ENCODE data around the gene TMEM17.
"Not testable (repeated sequence)": the region's sequence is repeated elsewhere in the genome, so short reads cannot be mapped to it uniquely, and the experiment has no call there.

TMEM17 gene

DNA sequence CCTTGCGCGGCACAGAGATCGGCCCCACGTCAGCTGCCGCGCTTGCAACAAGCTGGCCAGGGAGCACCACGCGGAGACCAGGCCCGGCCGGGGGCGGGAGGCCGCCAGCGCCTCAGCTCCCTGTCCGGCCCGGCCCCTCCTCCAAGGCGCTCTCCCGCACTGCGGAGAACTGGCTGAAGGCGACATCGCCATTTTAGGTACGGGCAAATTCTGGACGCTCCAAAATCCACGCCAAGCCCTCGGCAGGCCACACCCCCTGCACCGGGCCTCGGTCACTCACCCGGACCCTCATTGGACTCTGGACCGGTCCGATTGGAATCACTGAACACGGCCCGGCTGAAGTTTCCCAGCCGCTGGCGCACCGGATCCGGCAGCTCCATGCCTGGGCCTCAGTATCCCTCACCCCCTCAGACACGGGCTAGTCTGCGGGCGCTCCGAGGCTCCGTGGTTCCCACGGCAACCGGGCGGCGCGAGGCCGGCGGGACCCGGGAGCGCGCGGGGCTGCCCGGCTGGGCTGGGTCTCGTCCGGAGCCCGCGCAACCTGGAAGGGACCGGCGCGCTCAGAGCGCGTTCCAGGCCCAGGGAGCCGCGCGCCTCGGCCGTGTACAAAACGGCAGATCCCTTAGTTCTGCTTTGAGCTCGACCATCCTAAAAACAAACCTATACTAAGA, at the start of gene TMEM17:
Gene TMEM17 (minus strand): TSS at position 446 of the 671 bp plus-strand sequence. CDS start 66 bp downstream, at position 380.
- peak; percentile 90 for DNase-seq (ENCODE audit: low spot score)

GRCh38 chr2:62554440-62554839, 48.4 kb upstream of the TMEM17 start:
- DNase-seq (ENCODE audit: low spot score) = no peak

DNA sequence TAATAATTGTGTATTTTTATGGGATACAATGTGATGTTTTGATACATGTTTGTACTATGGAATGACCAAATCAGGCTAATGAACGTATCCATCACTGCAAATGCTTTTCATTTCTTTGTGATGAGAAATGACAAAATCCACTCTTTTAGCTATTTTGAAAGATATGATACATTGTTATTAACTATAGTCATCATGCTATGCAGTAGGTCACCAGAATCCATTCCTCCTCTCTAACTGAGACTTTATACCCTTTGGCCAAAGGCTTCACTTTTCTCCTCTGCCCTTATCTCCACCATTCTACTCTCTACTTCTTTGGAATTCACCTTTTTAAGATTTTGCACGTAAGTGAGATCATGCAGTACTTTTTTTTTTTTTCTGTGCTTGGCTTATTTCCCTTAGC, 44.5 kb upstream of the TMEM17 start:
- DNase-seq (ENCODE audit: low spot score) = no peak

DNA sequence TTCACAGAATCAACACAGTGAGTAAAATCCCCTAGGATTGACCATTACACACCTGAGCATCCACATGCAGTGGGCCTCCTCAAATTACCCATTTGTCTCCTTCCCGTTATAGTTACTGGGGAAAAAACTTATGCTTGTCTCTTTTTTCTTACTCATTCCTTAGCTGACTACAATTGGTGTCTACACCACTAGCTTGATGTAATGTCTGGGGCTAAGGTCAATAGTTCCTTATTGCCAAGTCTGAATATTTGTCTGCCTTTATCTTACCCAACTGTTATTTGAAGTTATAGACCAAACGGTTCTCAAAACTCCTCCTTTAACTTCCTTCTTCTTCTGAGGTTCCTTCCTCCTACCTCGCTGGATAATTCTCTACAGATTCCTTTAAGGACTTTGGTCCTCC, 41.9 kb upstream of the TMEM17 start:
- DNase-seq (ENCODE audit: low spot score) = no peak

- no peak for DNase-seq (ENCODE audit: low spot score)
Observed at GRCh38 chr2:62545261-62545660, 39.3 kb upstream of the TMEM17 start.

GRCh38 chr2:62540408-62541168, 34.6 kb upstream of the TMEM17 start:
- DNase-seq (ENCODE audit: low spot score) = no peak

DNA sequence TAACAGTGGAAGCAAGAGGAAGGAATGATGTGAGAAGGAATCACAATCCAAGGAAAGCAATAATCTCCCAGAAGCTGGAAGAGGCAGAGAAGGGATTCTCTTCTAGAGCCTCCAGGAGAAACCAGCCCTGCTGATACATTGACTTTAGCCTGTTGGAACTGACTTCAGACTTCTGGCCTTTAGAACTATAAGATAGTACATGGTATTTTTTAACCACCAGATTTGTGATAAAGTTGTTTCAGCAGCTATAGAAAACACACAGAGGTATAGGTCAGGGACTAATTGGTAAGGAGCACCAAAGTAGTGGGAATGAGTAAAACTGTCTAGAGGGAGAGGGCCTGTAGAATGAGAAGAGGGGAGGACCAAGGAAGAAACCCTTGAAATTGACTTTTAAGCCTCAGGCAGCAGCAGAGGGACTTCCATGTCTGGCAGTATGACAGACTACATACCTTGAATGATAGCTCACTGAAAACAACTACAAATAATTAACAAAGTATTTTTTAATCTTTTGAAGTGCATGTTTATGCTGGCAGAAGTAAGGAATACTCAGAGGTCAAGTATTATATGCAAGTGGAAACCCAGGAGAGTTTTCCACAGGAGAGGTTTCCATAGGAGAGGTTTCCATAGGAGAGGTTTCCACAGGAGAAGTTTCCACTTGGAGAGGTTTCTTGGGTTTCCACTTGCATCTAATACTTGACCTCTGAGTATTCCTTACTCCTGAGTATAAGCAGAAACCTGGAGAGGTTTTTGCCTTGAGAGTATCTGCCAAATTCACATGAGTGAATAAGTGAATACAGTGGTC, 33.8 kb upstream of the TMEM17 start:
- no peak for DNase-seq (ENCODE audit: low spot score)

DNA sequence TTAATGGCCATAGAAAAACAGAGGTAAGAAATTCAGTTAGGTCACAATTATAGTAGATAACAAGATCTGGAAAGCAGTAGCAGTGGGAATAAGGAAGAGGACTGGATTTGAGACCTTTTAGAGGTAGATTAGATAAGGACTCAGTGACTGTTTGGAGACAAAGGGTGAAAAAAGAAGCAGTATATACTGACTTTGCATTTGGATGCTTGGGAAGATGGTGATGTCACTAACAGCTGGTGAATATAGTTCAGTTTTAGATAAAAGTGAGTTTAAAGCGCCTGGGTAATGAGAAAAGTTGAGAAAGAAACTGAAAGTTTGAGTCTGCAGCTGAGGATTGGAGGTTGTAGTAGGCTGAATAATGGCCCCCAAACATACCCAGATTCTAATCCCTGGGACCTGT, 32.8 kb upstream of the TMEM17 start:
- no peak for DNase-seq (ENCODE audit: low spot score)

GRCh38 chr2:62537814-62538213, 31.8 kb upstream of the TMEM17 start:
- no peak for DNase-seq (ENCODE audit: low spot score)

- peak; percentile 57 for DNase-seq (ENCODE audit: low spot score)
Observed at GRCh38 chr2:62536873-62537547, 31.0 kb upstream of the TMEM17 start.

DNA sequence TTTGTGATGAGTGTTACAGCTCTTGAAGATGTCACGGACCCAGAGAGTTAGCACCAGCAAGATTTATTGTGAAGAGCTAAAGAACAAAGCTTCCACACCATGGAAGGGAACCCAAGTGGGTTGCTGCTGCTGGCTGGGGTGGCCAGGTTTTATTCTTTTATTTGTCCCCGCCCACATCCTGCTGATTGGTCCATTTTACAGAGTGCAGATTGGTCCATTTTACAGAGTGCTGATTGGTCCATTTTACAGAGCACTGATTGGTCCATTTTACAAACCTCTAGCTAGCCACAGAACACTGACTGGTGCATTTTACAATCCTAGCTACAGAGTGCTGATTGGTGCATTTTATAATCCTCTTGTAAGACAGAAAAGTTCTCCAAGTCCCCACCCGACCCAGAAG, 29.5 kb upstream of the TMEM17 start:
- DNase-seq (ENCODE audit: low spot score) = not testable (repeated sequence)

- no peak for DNase-seq (ENCODE audit: low spot score)
Observed at GRCh38 chr2:62531594-62531993, 25.6 kb upstream of the TMEM17 start.

- DNase-seq (ENCODE audit: low spot score) = no peak
Observed at GRCh38 chr2:62529758-62530157, 23.8 kb upstream of the TMEM17 start.

GRCh38 chr2:62527478-62528210, 21.6 kb upstream of the TMEM17 start:
- DNase-seq (ENCODE audit: low spot score) = no peak

- no peak for DNase-seq (ENCODE audit: low spot score)
Observed at GRCh38 chr2:62526531-62527381, 20.8 kb upstream of the TMEM17 start.

DNA sequence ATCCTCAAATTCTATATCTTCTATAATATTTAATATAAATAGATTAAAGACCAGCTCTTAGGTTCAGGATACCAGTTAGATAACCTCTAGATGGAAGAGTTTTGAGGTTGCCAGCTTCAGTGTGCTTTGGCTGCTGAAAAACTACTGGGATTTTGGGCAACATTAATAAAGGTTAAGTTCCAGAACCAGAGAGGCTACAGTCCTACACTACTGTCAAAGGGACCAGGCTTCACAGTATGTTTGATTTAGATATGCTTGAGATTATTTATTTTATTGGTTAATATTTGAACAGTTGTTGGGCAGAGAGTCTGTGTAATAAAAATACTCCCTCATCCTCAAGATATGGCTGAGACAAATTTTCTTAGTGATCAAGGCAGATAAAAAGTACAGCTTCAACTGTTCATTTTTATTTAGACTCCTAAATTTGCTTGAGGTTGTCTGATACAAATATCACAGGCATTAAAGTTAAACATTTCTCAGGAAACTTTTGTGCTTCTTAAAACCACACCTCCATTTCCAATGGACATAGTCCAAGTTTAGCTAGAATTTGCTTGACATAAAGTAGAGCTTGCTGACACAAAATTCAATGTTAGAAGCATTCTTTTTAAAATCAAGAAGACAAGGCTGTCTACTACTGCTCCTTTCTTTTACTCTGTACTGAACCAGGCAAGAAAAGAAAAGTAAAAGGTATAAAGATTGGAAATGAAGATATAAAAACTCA, 19.7 kb upstream of the TMEM17 start:
- DNase-seq (ENCODE audit: low spot score) = no peak

DNA sequence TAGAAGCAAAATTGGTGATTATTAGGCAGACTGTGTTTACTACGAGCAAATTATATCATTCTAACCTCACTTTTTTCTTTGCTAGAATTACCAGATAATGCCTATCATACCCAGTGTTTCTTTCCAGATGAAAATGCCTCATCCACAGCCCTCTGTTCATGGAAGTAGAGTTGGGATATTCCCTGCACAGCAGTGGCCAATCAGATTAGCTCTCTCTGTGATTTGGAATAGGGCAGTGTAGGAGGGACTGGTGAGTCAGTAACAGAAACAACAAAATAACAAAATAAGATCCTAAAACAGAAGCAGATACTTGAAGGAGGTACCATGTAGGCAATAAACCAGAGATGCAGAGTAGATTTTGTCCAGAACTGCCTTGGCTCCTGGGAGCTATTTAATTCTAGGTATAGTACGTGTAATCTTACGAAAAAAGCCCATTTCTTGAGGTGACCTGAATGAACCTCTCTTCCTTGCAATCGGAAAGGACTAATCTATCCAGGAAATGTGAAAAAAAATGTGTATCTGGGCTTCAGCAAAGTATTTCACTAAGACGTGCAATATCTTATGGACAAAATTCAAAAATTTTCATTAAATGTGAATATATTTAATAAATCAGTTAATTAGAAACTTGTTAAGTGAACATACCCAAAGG, 18.4 kb upstream of the TMEM17 start:
- DNase-seq (ENCODE audit: low spot score) = no peak

DNA sequence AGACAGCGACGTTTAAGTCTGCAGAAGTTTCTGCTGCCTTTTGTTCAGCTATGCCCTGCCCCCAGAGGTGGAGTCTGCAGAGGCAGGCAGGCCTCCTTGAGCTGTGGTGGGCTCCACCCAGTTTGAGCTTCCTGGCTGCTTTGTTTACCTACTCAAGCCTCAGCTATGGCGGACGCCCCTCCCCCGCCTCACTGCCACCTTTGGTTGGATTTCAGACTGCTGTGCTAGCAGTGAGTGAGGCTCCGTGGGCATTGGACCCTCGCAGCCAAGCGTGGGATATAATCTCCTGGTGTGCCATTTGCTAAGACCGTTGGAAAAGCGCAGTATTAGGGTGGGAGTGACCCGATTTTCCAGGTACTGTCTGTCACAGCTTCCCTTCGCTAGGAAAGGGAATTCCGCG, 15.1 kb upstream of the TMEM17 start:
- DNase-seq (ENCODE audit: low spot score) = not testable (repeated sequence)

DNA sequence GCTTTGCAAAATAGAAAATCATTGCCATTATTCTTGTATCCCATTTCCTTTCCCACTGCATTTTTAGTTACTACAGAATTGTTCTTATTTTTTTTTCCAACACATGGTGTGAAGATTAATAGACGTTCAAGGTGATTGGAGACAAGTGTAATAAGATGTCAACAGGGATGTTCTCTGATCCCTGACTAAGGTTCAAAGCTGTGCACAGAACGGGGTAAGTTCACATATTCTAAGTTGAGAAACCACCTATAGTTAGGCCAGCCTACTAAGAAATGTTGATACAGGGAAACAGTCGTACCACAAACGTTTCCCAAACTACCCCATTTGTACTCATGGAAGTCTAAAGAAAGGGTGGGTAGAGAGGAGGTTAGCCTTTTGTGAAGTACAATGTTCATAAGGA, 6.4 kb upstream of the TMEM17 start:
- no peak for DNase-seq (ENCODE audit: low spot score)

Data from SW480 (cell line).